ENCODE results near the gene EIF4E3.

DNA sequence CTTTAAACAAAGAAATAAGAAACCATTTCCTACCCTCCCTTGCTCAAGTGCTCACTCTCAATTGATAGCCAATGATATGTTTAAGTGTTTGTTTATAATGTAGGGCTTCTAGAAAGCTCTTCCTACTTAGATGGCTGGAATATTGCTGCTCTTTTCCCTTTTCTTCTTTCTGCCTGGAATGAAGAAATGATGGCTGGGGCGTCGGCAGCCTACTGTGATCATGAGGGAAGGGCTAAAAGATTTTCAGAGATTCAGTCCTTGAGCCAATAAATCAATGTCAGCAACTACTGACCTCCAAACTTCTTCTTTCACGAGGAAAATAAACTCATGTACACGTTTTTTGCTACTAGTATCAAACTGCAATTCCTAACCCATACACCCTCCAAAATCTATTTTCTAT, 26.4 kb upstream of the EIF4E3 start:
- TF ChIP-seq, protein P1, sequence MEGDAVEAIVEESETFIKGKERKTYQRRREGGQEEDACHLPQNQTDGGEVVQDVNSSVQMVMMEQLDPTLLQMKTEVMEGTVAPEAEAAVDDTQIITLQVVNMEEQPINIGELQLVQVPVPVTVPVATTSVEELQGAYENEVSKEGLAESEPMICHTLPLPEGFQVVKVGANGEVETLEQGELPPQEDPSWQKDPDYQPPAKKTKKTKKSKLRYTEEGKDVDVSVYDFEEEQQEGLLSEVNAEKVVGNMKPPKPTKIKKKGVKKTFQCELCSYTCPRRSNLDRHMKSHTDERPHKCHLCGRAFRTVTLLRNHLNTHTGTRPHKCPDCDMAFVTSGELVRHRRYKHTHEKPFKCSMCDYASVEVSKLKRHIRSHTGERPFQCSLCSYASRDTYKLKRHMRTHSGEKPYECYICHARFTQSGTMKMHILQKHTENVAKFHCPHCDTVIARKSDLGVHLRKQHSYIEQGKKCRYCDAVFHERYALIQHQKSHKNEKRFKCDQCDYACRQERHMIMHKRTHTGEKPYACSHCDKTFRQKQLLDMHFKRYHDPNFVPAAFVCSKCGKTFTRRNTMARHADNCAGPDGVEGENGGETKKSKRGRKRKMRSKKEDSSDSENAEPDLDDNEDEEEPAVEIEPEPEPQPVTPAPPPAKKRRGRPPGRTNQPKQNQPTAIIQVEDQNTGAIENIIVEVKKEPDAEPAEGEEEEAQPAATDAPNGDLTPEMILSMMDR (IDR thresholded peaks at IDR 0.05; ENCODE audit: insufficient read depth, low read length), result no peak
- TF ChIP-seq POLR2AphosphoS5 (IDR thresholded peaks at IDR 0.05; ENCODE audit: low read depth), result no peak
- TF ChIP-seq, protein P2, sequence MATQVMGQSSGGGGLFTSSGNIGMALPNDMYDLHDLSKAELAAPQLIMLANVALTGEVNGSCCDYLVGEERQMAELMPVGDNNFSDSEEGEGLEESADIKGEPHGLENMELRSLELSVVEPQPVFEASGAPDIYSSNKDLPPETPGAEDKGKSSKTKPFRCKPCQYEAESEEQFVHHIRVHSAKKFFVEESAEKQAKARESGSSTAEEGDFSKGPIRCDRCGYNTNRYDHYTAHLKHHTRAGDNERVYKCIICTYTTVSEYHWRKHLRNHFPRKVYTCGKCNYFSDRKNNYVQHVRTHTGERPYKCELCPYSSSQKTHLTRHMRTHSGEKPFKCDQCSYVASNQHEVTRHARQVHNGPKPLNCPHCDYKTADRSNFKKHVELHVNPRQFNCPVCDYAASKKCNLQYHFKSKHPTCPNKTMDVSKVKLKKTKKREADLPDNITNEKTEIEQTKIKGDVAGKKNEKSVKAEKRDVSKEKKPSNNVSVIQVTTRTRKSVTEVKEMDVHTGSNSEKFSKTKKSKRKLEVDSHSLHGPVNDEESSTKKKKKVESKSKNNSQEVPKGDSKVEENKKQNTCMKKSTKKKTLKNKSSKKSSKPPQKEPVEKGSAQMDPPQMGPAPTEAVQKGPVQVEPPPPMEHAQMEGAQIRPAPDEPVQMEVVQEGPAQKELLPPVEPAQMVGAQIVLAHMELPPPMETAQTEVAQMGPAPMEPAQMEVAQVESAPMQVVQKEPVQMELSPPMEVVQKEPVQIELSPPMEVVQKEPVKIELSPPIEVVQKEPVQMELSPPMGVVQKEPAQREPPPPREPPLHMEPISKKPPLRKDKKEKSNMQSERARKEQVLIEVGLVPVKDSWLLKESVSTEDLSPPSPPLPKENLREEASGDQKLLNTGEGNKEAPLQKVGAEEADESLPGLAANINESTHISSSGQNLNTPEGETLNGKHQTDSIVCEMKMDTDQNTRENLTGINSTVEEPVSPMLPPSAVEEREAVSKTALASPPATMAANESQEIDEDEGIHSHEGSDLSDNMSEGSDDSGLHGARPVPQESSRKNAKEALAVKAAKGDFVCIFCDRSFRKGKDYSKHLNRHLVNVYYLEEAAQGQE (IDR thresholded peaks at IDR 0.05; ENCODE audit: insufficient replicate concordance, low read depth), result no peak
